ENCODE data around the gene GRK1. TPM values are rescaled to one million over a fixed set of nuclear protein-coding genes. Genes with fewer than 3 reads are reported as not detected.
A peak's percentile ranks its signal among the peaks of the same experiment; 100 is the strongest.

The GRK1 gene
- total and polyA plus RNA-seq, 2 of the 8 experiments (the other 6 are each of a cell fraction or from before 2014, with no cell fraction given), result 0.12 TPM; not detected in 1

DNA sequence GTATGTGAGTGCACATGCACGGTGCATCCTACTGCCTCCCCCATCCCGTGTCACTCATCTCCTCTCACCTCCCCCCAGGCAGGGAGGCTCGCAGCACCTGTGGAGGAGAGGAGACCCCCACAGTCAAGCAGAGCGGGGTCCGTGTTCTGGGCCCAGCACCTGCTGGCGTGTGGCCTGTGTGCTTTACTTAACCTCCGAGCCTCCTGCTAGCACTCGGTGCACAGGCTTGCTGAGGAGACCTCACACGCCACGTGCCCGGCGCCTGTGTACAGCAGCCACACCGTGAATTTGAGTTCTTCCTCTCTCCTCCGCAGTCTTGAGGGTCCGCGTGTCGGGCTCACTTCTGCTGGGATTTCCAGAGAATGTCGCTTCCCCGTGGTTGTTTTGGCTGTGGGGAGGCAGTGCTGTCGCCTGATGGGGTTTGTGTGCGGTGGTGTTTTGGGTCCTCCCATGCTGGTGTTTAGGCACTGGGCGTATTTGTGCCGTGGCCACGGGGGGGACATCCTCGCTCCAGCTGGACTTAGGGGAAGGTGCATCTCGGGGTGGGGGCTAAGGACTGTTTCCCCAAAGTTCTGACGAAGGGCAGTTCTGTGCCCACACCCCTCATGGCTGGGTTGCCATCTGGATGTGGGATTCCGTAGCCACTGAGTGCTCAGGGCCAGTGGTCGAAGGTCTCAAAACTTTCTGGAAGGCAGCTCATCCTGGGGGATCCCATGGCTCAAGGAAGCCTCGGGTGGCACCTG lies 57.2 kb downstream of the GRK1 start:
- Histone ChIP-seq H3K27me3 (replicated peaks in 1 of 4; ENCODE audit: control insufficient read depth in 3 of 4, extremely low read depth in 1 of 4, insufficient read depth in 3 of 4, low read length in 3 of 4) (peaks cover 0 to 4% (median 0%) of the 10 kb centered on the region in 4 experiments; a peak in 3 of 7 replicates), H3K23ac (ENCODE audit: insufficient read length) (no peak overlapping the region), H3K79me1 (ENCODE audit: low read depth, low read length) (no peaks in the 10 kb centered on the region), H3K14ac (ENCODE audit: insufficient read length) (no peak overlapping the region), H2BK5ac (ENCODE audit: low read depth, low read length) (peak overlapping the region; percentile 13; the same call in 1 of the 2 replicates), H4K5ac (ENCODE audit: insufficient read length, low read depth, low read length) (no peak overlapping the region), H3K27ac (ENCODE audit: low read depth, low read length) (no peak overlapping the region), H2BK15ac (ENCODE audit: low read length) (0 out of 2 replicates have a peak overlapping the region, but pooled peaks have one; percentile 81), H3K56ac (replicated peaks; ENCODE audit: insufficient read length, low read depth, low read length) (no peak overlapping the region), H3K18ac (ENCODE audit: extremely low read depth, low read length) (no peak overlapping the region), H3K4me2 (ENCODE audit: insufficient read depth in 1 of 2, low read depth in 2 of 2, low read length in 2 of 2) (peak overlapping the region in 1 of 2 experiments; percentile 82; a peak in 3 of 4 replicates), H3K4ac (replicated peaks; ENCODE audit: insufficient read length, low read depth, low read length) (peak overlapping the region; percentile 67), H3K4me3 (ENCODE audit: extremely low read depth in 1 of 4, insufficient read depth in 2 of 4, low read depth in 3 of 4, low read length in 4 of 4) (peak overlapping the region in 3 of 4 experiments; percentile 36 to 60 (median 49); a peak in 3 of 8 replicates), H3K79me2 (ENCODE audit: control insufficient read depth in 1 of 2, insufficient read depth in 2 of 2, low read length in 2 of 2) (no peaks in the 10 kb centered on the region), H3K36me3 (ENCODE audit: control insufficient read depth in 2 of 4, insufficient read depth in 4 of 4, low read length in 3 of 4) (no peaks in the 10 kb centered on the region), H2BK20ac (ENCODE audit: low read length) (no peak overlapping the region), H4K91ac (replicated peaks; ENCODE audit: insufficient read length, low read length) (peak overlapping the region; percentile 95), H2BK120ac (replicated peaks; ENCODE audit: low read depth, low read length) (no peak overlapping the region), H4K8ac (ENCODE audit: extremely low read depth, insufficient read depth, low read length) (peak overlapping the region; percentile 68), H3K9ac (replicated peaks in 1 of 4; ENCODE audit: extremely low read depth in 1 of 4, low read depth in 3 of 4, low read length in 3 of 4) (no peak overlapping the region; a peak in 1 of 7 replicates), H4K20me1 (replicated peaks in 1 of 2; ENCODE audit: control insufficient read depth in 1 of 2, insufficient read depth in 2 of 2, low read length in 2 of 2) (peaks cover 0 to 4% of the 10 kb centered on the region in 2 experiments), H3K4me1 (replicated peaks in 1 of 4; ENCODE audit: control insufficient read depth in 3 of 4, insufficient read depth in 4 of 4, low read length in 3 of 4) (peaks cover 0 to 4% (median 3%) of the 10 kb centered on the region in 4 experiments; a peak in 2 of 7 replicates), H2AFZ (ENCODE audit: low read length) (no peak overlapping the region), H3K9me3 (ENCODE audit: insufficient read depth in 2 of 2, low read depth in 1 of 2, low read length in 1 of 2) (peaks cover 0 to 12% of the 10 kb centered on the region in 2 experiments; a peak in 1 of 4 replicates), H2BK12ac (ENCODE audit: low read depth, low read length) (no peak overlapping the region), H3K23me2 (ENCODE audit: low read depth, low read length) (peaks cover 2% of the 10 kb centered on the region; the same call in 1 of the 2 replicates), H2AK5ac (ENCODE audit: low read depth, low read length) (no peak overlapping the region; the same call in 1 of the 2 replicates)
- CTCF ChIA-PET (ENCODE audit: partially characterized antibody), result interaction anchor here (0.6 to 2.2 kb wide), 19 partner anchors 12 to 489 kb away, joined by 3 to 19 read pairs (median 4); partner anchors contain the start of gene GRK1
- POLR2A ChIA-PET (ENCODE audit: partially characterized antibody), result interaction anchor here (0.8 to 1.3 kb wide), 4 partner anchors 17 to 58 kb away, joined by 3 to 4 read pairs (median 3); partner anchors contain the start of gene GRK1
- DNase-seq (ENCODE audit: low read depth in 1 of 2, low spot score in 2 of 2) (no peak), FAIRE-seq (no peak)
- 88% methylated on average over 28 of the region's 30 CpGs; no CpG with 5 or more reads in 1 of the 2 experiments for WGBS, 2 experiments (ENCODE audit: extremely low coverage in 1 of 2, insufficient coverage in 1 of 2, insufficient read length in 1 of 2, insufficient replicate concordance in 2 of 2, low coverage in 1 of 2, low lambda C conversion rate in 2 of 2, missing lambda C conversion rate in 1 of 2)
- TF ChIP-seq ZNF274 (IDR thresholded peaks at IDR 0.05; ENCODE audit: borderline replicate concordance, extremely low read depth, low read length) (no peak), GABPA (IDR thresholded peaks at IDR 0.05; ENCODE audit: borderline replicate concordance, insufficient read depth, low read length) (no peak), KDM1A (IDR thresholded peaks at IDR 0.05; ENCODE audit: borderline replicate concordance, low read length) (no peak), EGR1 (IDR thresholded peaks at IDR 0.05; ENCODE audit: borderline replicate concordance, low read depth, low read length) (no peak), CHD2 (IDR thresholded peaks at IDR 0.05; ENCODE audit: low read length) (no peak), SRF (IDR thresholded peaks at IDR 0.05; ENCODE audit: low read depth, low read length) (no peak), RFX5 (IDR thresholded peaks at IDR 0.05; ENCODE audit: borderline replicate concordance, low read depth, low read length) (no peak), TAF1 (IDR thresholded peaks at IDR 0.05; ENCODE audit: low read depth, low read length) (no peak), KDM4A (IDR thresholded peaks at IDR 0.05; ENCODE audit: low read depth, low read length, severe bottlenecking) (no peak), SUZ12 (IDR thresholded peaks at IDR 0.05; ENCODE audit: low read length) (no peak)
